OCI-LY1 (cell line): ENCODE data around the gene SLC25A13.

Experiments used
- H2AFZ ChIP-seq: fragments of 200-600 bp; sonication (generic), shearing (Covaris generic); 2 replicates; pipeline ENCODE4 v1.6.0; 2014; ENCODE audit warnings: antibody characterized with exemption, mild to moderate bottlenecking, low read length
- H3F3A ChIP-seq: fragments of 200-600 bp; sonication (generic), shearing (Covaris generic); 2 replicates; pipeline ENCODE4 v1.6.0; 2014; ENCODE audit warnings: mild to moderate bottlenecking, antibody characterized with exemption, low read length, moderate library complexity; ENCODE audit not compliant: insufficient read depth
- H3K27ac ChIP-seq: fragments of 200-600 bp; sonication (generic); 2 replicates; pipeline ENCODE4 v1.5.1; 2014; ENCODE audit warnings: low read length, mixed run types, mild to moderate bottlenecking, low read depth; ENCODE audit not compliant: poor library complexity, severe bottlenecking
- H3K27me3 ChIP-seq: fragments of 200-600 bp; sonication (generic); 2 replicates; pipeline ENCODE4 v1.6.0; 2014; ENCODE audit warnings: antibody characterized with exemption, mild to moderate bottlenecking, low read length, moderate library complexity; ENCODE audit not compliant: insufficient read depth
- H3K36me3 ChIP-seq: fragments of 200-600 bp; sonication (generic); 2 replicates; pipeline ENCODE4 v1.6.1; 2014; ENCODE audit warnings: mild to moderate bottlenecking, antibody characterized with exemption, low read length, moderate library complexity, mixed read lengths; ENCODE audit not compliant: insufficient read depth
- H3K4me1 ChIP-seq: fragments of 200-600 bp; sonication (generic); 2 replicates; pipeline ENCODE4 v1.5.1; 2014; ENCODE audit warnings: mild to moderate bottlenecking, low read length, moderate library complexity; ENCODE audit not compliant: insufficient read depth, severe bottlenecking
- H3K4me2 ChIP-seq: fragments of 200-600 bp; sonication (generic), shearing (Covaris generic); 2 replicates; pipeline ENCODE4 v1.6.1; 2014; ENCODE audit warnings: low read length
- H3K4me3 ChIP-seq: fragments of 200-600 bp; sonication (generic); 2 replicates; pipeline ENCODE4 v1.5.1; 2014; ENCODE audit warnings: low read length, low read depth, mild to moderate bottlenecking, mixed read lengths; ENCODE audit not compliant: poor library complexity, severe bottlenecking
- H3K79me2 ChIP-seq: fragments of 200-600 bp; shearing (Covaris generic); 2 replicates; pipeline ENCODE4 v1.6.1; 2016; ENCODE audit warnings: mixed run types, low read length, mixed read lengths; ENCODE audit not compliant: insufficient read depth
- H3K9ac ChIP-seq: fragments of 200-600 bp; sonication (generic), shearing (Covaris generic); 2 replicates; pipeline ENCODE4 v1.6.1; 2014; ENCODE audit warnings: mild to moderate bottlenecking, low read length, mixed read lengths
- H3K9me2 ChIP-seq: fragments of 200-600 bp; sonication (generic), shearing (Covaris generic); 2 replicates; pipeline ENCODE4 v1.6.1; 2014; ENCODE audit warnings: low read depth, mild to moderate bottlenecking, low read length, mixed read lengths
- H3K9me3 ChIP-seq: fragments of 200-600 bp; shearing (Covaris generic); 2 replicates; pipeline ENCODE4 v1.6.1; 2014; ENCODE audit warnings: low read length, mixed read lengths
- H4K20me1 ChIP-seq: fragments of 200-600 bp; sonication (generic), shearing (Covaris generic); 2 replicates; pipeline ENCODE4 v1.6.0; 2016; ENCODE audit warnings: mild to moderate bottlenecking, low read length; ENCODE audit not compliant: insufficient read depth
- CTCF ChIP-seq: fragments of 200-600 bp; sonication (generic), shearing (Covaris generic); IDR thresholded peaks from 2 replicates; pipeline ENCODE4 v1.5.1; 2017; ENCODE audit warnings: mild to moderate bottlenecking, antibody characterized with exemption, low read length, moderate library complexity, mixed read lengths
- EZH2 ChIP-seq: fragments of 200-600 bp; sonication (generic), shearing (Covaris generic); IDR thresholded peaks from 2 replicates; pipeline ENCODE4 v1.8.0; 2017; ENCODE audit warnings: borderline replicate concordance, mixed run types, mild to moderate bottlenecking, antibody characterized with exemption, low read length, moderate library complexity, mixed read lengths

SLC25A13 gene

DNA sequence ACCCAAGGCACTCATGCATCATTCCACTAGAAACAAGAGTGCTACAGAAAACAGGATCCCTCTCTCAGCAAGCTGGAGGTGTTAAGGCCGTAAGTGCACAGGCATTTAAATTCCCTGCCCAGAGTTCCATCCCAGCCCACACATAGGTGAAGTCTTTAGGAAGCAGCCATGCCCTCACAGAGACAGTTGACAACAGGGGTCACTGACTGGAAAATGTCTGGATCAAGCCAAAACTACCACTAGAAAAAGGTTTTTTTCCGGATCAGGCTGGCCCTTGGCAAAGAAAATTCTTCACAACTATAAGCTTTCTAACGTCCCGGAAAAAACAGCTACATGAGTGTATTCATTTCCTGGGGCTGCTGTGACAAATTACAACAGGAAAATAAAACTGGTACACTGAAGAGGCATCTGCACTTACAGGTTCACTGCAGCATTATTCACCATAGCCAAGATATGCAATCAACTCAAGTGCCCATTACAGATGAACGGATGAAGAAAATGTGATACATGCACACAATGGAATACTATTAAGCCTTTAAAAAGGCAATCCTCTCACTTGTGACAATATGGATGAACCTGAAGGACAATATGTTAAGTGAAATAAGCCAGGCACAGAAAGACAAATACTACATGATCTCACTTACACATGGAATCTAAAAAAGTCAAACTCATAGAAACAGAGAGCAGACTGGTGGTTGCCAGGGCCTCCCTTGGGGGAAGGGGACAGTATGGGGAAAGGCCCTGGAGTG, 52.5 kb downstream of the SLC25A13 start:
- H3K9me2 ChIP-seq: no peaks in the 10 kb centered on the region
- no peaks in the 10 kb centered on the region for H3K27me3 ChIP-seq
- no peak overlapping the region for H2AFZ ChIP-seq
- no peaks in the 10 kb centered on the region for H3K79me2 ChIP-seq
- no peak overlapping the region for H3K4me2 ChIP-seq
- H4K20me1 ChIP-seq: no peaks in the 10 kb centered on the region
- TF ChIP-seq CTCF (no peak), EZH2 (no peak)
- no peak overlapping the region for H3K4me3 ChIP-seq
- H3K27ac ChIP-seq: no peak overlapping the region
- H3F3A ChIP-seq: no peaks in the 10 kb centered on the region
- H3K9me3 ChIP-seq: no peaks in the 10 kb centered on the region
- no peak overlapping the region for H3K9ac ChIP-seq
- no peaks in the 10 kb centered on the region for H3K4me1 ChIP-seq
- no peaks in the 10 kb centered on the region for H3K36me3 ChIP-seq

GRCh38 chr7:96266580-96266979, 55.3 kb downstream of the SLC25A13 start:
- H4K20me1 ChIP-seq: no peaks in the 10 kb centered on the region
- H3K4me2 ChIP-seq: no peak overlapping the region
- no peaks in the 10 kb centered on the region for H3K79me2 ChIP-seq
- no peaks in the 10 kb centered on the region for H3K9me3 ChIP-seq
- H3K27me3 ChIP-seq: no peaks in the 10 kb centered on the region
- no peak overlapping the region for H3K27ac ChIP-seq
- H3F3A ChIP-seq: no peaks in the 10 kb centered on the region
- TF ChIP-seq EZH2: no peak
- TF ChIP-seq CTCF: no peak
- no peaks in the 10 kb centered on the region for H3K4me1 ChIP-seq
- H3K36me3 ChIP-seq: no peaks in the 10 kb centered on the region
- no peaks in the 10 kb centered on the region for H3K9me2 ChIP-seq
- H3K4me3 ChIP-seq: no peak overlapping the region
- H3K9ac ChIP-seq: no peak overlapping the region
- H2AFZ ChIP-seq: no peak overlapping the region

DNA sequence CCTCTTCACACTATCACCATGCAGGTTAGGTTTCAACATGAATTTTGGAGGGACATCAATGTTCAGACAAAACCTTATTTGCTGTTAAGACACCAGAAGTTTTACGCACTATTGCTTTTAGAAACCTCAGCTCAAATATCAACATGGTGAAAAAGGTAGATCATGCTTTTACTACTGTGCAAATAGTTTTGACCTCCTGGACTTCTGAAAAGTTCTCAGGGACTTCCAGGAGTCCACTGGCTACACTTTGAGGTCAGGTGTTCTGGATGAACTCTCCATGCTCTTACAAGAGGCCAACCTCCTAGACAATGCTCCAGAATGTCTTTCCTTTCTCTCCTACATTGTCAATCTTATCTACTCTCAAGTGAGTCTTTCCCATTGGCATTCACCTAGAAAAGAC, 55.9 kb downstream of the SLC25A13 start:
- no peaks in the 10 kb centered on the region for H3K27me3 ChIP-seq
- no peak overlapping the region for H2AFZ ChIP-seq
- no peak overlapping the region for H3K9ac ChIP-seq
- H3K36me3 ChIP-seq: no peaks in the 10 kb centered on the region
- H4K20me1 ChIP-seq: no peaks in the 10 kb centered on the region
- H3K79me2 ChIP-seq: no peaks in the 10 kb centered on the region
- TF ChIP-seq EZH2: no peak
- TF ChIP-seq CTCF: no peak
- H3K4me2 ChIP-seq: no peak overlapping the region
- H3F3A ChIP-seq: no peaks in the 10 kb centered on the region
- H3K27ac ChIP-seq: no peak overlapping the region
- H3K4me3 ChIP-seq: no peak overlapping the region
- H3K4me1 ChIP-seq: no peaks in the 10 kb centered on the region
- H3K9me3 ChIP-seq: no peaks in the 10 kb centered on the region
- no peaks in the 10 kb centered on the region for H3K9me2 ChIP-seq
